KMS-11 (cell line): ENCODE measurements around the gene GCSH.
A peak's percentile ranks its signal among the peaks of the same experiment; 100 is the strongest.

Source experiments
- H2AFZ ChIP-seq: fragments of 200-600 bp; sonication (generic); 2 replicates; pipeline ENCODE4 v1.6.1; 2016; ENCODE audit warnings: antibody characterized with exemption, mixed run types, low read depth
- H3K27ac ChIP-seq: fragments of 200-600 bp; sonication (generic); 2 replicates; pipeline ENCODE4 v1.6.1; 2016; ENCODE audit warnings: mild to moderate bottlenecking, mixed run types
- H3K27me3 ChIP-seq: fragments of 200-600 bp; sonication (generic); 2 replicates; pipeline ENCODE4 v1.6.1; 2017; ENCODE audit warnings: mild to moderate bottlenecking, low read depth, mixed run types, moderate library complexity; ENCODE audit not compliant: insufficient read depth
- H3K36me3 ChIP-seq: fragments of 200-600 bp; sonication (generic); 2 replicates; pipeline ENCODE4 v1.6.1; 2017; ENCODE audit warnings: mild to moderate bottlenecking, mixed run types; ENCODE audit not compliant: insufficient read depth
- H3K4me1 ChIP-seq: fragments of 200-600 bp; sonication (generic); 2 replicates; pipeline ENCODE4 v1.6.1; 2016; ENCODE audit warnings: mild to moderate bottlenecking, low read depth, mixed run types; ENCODE audit not compliant: poor library complexity, severe bottlenecking
- H3K4me2 ChIP-seq: fragments of 200-600 bp; sonication (generic); 2 replicates; pipeline ENCODE4 v1.7.0; 2016; ENCODE audit warnings: mild to moderate bottlenecking, mixed run types
- H3K4me3 ChIP-seq: fragments of 200-600 bp; sonication (generic); IDR thresholded peaks from 2 replicates; pipeline ENCODE4 v1.6.1; 2017; ENCODE audit warnings: low read depth, low read length, mixed read lengths; ENCODE audit not compliant: insufficient read depth
- H3K79me2 ChIP-seq: fragments of 200-600 bp; sonication (generic); 2 replicates; pipeline ENCODE4 v1.6.1; 2016; ENCODE audit warnings: low read depth, mixed run types; ENCODE audit not compliant: insufficient read depth
- H3K9ac ChIP-seq: fragments of 200-600 bp; sonication (generic); 2 replicates; pipeline ENCODE4 v1.6.1; 2016; ENCODE audit warnings: mild to moderate bottlenecking, mixed run types
- H4K20me1 ChIP-seq: fragments of 200-600 bp; sonication (generic); 2 replicates; pipeline ENCODE4 v1.6.1; 2016; ENCODE audit warnings: mild to moderate bottlenecking, mixed run types; ENCODE audit not compliant: insufficient read depth
- CTCF ChIP-seq: fragments of 200-600 bp; sonication (generic); conservative IDR thresholded peaks from 2 replicates; pipeline ENCODE4 v1.6.1; 2017; ENCODE audit warnings: low read depth, mild to moderate bottlenecking, antibody characterized with exemption, low read length, moderate library complexity, mixed read lengths

Gene GCSH

GRCh38 chr16:81097230-81097629 is 1.0 kb upstream of the GCSH start:
- Histone ChIP-seq H3K79me2 (peaks cover 4% of the 10 kb centered on the region; the same call in 1 of the 2 replicates), H3K4me2 (peak overlapping the region; percentile 79), H4K20me1 (no peaks in the 10 kb centered on the region), H3K9ac (peak overlapping the region; percentile 5; the same call in 1 of the 2 replicates), H3K36me3 (no peaks in the 10 kb centered on the region), H2AFZ (peak overlapping the region; percentile 74), H3K27me3 (no peaks in the 10 kb centered on the region), H3K27ac (peak overlapping the region; percentile 2; the same call in 1 of the 2 replicates), H3K4me1 (peaks cover 13% of the 10 kb centered on the region), H3K4me3 (no peak overlapping the region)
- no peak for TF ChIP-seq CTCF

- no peak for TF ChIP-seq CTCF
- Histone ChIP-seq H3K9ac (peak overlapping the region; percentile 5; the same call in 1 of the 2 replicates), H3K79me2 (peaks cover 4% of the 10 kb centered on the region; the same call in 1 of the 2 replicates), H3K36me3 (no peaks in the 10 kb centered on the region), H3K27ac (peak overlapping the region; percentile 2; the same call in 1 of the 2 replicates), H2AFZ (peak overlapping the region; percentile 74), H4K20me1 (no peaks in the 10 kb centered on the region), H3K4me3 (no peak overlapping the region), H3K4me2 (peak overlapping the region; percentile 79), H3K4me1 (peaks cover 13% of the 10 kb centered on the region), H3K27me3 (no peaks in the 10 kb centered on the region)
Observed at GRCh38 chr16:81096715-81097208, 567 bp upstream of the GCSH start.

GRCh38 chr16:81095653-81095952 is 592 bp downstream of the GCSH start:
- no peak for TF ChIP-seq CTCF
- Histone ChIP-seq H3K27ac (peak overlapping the region; percentile 18; the same call in 1 of the 2 replicates), H3K36me3 (no peaks in the 10 kb centered on the region), H3K4me3 (no peak overlapping the region), H3K9ac (peak overlapping the region; percentile 75), H2AFZ (peak overlapping the region; percentile 65), H3K79me2 (peaks cover 4% of the 10 kb centered on the region; the same call in 1 of the 2 replicates), H3K4me1 (peaks cover 13% of the 10 kb centered on the region), H3K4me2 (peak overlapping the region; percentile 81), H3K27me3 (no peaks in the 10 kb centered on the region), H4K20me1 (no peaks in the 10 kb centered on the region)

- Histone ChIP-seq H3K36me3 (no peaks in the 10 kb centered on the region), H3K27me3 (no peaks in the 10 kb centered on the region), H3K79me2 (peaks cover 4% of the 10 kb centered on the region; the same call in 1 of the 2 replicates), H4K20me1 (no peaks in the 10 kb centered on the region), H3K4me2 (peak overlapping the region; percentile 81; the same call in 1 of the 2 replicates), H3K27ac (no peak overlapping the region), H3K9ac (no peak overlapping the region), H3K4me3 (no peak overlapping the region), H3K4me1 (peaks cover 13% of the 10 kb centered on the region), H2AFZ (no peak overlapping the region)
- TF ChIP-seq CTCF: no peak
Observed at GRCh38 chr16:81094771-81095251, 1.4 kb downstream of the GCSH start.
